Measurements from ENCODE around the gene LEFTY1. TPM values are rescaled to one million over a fixed set of nuclear protein-coding genes. Genes with fewer than 3 reads are reported as not detected.
"Not testable (repeated sequence)": the region's sequence is repeated elsewhere in the genome, so short reads cannot be mapped to it uniquely, and the experiment has no call there.

The LEFTY1 gene
- polyA plus RNA-seq, 4 donors = 2.5 to 9.3 (median 6.0) TPM

DNA sequence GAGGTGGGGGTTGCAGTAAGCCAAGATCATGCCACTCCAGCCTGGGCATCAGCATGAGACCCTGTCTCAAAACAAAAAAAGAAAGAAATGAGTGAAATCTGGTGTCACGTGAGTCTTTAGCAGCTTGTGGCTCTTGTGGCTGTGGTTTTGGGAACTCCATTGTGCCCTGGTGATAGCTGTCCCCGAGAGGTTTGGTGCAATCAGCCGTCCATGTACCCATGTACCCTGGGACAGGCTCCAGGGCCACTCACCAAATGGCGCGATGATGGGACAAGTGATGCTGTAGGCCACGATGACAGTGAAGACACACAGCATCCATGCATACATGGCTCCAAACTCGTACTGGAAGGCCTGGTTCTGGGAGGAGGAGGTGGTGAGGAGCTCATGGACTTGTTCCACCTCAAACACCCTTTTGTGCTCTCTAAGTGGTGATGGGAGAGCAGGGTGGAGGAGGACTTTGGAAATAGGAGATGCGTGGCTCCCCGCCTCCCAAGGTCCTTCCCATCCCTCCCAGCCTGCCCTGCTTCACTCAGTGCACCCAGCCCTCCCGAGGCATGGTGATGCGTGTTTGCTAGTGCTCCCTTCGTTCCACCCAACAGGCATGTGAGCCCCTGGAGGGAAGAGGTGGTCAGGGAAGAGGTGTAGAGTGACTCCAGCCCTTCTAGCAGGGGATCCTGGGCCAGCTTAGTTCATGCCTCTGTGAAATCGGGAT, 36.4 kb downstream of the LEFTY1 start:
- no peak for DNase-seq (ENCODE audit: low read depth in 4 of 4, low spot score in 2 of 4)

- no peak for DNase-seq (ENCODE audit: low read depth in 4 of 4, low spot score in 2 of 4)
Measured at GRCh38 chr1:225851805-225852204, 37.1 kb downstream of the LEFTY1 start.

DNA sequence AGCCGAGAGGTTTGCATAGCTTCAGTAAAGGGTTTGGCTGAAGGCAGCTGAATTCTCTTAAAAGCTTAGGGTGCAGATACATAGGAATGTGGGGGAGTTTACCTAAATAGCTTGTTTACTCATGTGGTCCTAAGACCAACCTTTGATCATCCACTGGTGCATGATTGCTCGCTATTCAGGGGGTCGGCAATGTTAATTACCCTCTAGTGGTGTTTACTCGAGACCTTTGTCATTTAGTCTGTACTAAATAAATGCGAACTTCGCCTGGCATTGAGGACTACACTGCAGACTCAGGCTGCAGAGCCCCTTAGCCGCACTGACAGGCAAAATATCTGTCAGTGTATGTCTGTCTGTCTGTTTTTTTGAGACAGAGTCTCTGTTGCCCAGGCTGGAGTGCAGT, 38.6 kb downstream of the LEFTY1 start:
- no peak for DNase-seq (ENCODE audit: low read depth in 4 of 4, low spot score in 2 of 4)

DNA sequence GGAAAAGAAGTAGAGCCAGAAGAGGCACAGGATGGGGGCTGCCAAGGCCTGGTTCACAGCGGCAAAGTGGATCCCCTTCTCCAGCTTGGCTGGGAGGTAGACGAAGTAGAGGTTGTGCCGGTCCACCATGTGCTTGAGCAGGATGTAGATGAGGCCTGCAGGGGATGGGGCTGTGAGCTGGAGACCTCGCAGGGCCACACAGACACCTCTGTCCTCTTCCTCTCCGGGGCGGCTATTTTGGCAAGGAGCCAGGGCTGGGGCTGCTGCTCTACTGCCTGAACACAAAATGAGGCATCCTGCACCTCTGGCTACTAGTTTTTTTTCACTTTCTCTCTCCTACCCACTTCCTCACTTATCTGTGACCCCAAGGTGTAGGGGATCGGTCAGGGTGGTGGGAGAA, 39.0 kb downstream of the LEFTY1 start:
- DNase-seq (ENCODE audit: low read depth in 4 of 4, low spot score in 2 of 4) = no peak

- no peak for DNase-seq (ENCODE audit: low read depth in 4 of 4, low spot score in 2 of 4)
Measured at GRCh38 chr1:225848030-225848955, 40.7 kb downstream of the LEFTY1 start.

GRCh38 chr1:225847610-225848009, 41.3 kb downstream of the LEFTY1 start:
- DNase-seq (ENCODE audit: low read depth in 4 of 4, low spot score in 2 of 4) = no peak

DNA sequence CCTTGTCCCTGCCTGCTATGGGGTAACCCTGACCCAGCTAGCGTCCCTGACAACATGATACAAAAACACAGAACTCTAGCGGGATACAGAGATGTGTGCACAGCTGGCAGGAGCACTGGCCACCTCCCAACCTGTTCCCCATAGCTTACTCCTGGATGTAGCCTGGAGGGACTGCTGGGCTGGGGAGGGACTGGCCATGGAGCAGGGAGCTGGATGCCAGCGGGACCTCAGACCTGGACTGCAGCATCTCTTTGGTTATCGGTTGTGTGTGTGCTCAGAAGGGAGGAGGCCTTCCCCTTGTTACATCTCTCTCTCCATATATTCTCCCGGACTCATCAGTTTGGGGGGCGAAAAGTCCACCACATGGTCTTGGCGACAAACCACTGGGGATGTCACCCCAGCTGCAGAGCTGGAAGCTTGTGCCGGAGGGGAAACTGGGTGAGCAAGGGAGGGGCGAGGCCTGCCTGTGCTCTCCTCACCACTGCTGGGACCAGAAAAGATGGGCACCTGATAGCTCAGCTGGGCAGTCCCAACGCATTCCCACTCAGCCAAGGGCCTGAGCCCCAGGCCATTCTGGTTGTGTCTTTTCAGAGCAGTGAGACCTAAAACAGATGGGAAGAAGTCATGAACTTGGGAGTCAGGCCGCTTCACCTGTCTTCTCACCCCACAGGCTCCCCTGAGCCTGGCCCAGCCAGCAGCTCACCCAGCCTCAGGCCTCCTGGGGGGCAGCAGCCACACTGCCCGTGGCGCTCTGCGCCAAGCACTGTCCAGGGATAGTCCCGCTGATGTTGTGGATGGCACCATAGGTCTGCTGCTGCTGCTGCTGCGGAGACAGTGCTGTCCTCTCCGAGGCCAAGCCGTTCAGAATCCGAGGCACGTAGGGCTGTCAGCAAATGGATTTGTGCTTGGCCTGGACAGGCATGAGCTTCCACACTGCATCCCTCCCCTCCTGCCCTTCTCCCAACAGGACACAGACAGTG, 42.3 kb downstream of the LEFTY1 start:
- DNase-seq (ENCODE audit: low read depth in 4 of 4, low spot score in 2 of 4) = no peak

DNA sequence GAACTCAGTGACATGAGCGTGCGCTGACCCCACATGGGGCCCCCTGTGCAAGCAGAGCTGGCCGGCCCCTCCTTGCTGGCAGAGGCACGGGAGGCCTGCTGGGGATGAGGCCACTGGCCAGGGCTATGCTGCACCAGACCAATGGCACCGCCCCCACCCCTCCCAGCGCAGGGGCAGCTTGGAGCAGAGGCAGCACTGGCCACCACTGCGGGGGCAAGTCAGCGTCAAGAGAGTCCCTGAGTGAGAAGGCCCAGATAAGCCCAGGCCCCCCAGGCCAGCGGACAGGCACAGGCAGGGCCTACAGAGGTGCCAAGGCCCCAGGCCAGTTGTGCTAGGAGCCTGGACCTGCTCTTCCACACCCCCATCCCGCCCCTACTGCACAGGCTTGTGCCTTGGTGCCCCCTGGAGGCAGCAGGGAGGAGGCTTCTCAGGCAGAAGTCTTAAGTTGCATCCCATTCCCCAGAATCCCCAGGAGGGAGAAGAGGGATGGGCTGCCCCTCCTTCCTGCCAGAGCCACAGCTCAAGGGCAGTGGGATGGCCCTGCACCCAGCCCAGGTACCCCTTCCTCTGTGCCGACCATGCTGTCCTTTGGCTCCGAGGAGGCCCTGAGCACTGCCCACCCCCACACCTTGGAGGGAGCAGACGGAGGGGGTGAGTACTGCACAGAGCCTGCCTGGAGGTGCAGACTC, 43.2 kb downstream of the LEFTY1 start:
- peak in 1 of 4 donors; percentile 72 for DNase-seq (ENCODE audit: low read depth in 4 of 4, low spot score in 2 of 4)

- DNase-seq (ENCODE audit: low read depth in 4 of 4, low spot score in 2 of 4) = no peak
Measured at GRCh38 chr1:225845097-225845496, 43.8 kb downstream of the LEFTY1 start.

DNA sequence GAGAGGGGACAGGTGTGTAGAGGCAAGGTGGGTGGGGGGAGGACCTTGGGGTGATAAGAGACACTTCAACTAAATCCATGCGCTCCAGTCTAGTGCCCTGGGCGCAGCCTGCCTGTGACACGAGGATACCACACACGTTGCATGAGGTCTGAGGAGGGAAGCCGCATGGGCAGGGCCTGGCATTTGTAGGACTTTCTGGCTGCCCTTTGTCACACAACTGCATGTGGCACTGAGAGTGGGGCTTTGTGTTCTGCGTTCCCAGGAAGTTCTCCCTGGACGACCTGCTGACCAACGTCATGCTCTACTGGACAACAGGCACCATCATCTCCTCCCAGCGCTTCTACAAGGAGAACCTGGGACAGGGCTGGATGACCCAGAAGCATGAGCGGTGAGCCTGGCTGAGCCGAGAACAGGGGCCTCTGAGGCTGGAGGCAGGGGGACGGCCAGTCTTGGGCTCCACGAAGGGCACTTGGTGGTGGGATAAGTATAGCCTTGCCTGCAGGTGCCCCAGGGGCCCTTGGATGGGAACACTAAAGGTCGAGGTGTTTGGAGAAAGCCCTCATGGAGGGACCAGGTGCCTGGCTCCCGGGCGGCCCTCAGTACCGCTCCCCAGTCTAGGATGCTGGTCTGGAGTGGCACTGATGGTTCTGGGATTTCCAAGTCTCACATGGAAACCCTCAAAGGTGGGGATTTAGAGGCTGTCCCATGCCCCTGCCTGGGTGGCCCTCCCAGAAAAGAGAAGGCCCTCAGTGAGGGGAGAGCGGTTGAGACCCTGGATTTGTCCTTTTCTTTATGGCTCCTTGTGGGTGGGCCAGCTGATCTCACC, 44.5 kb downstream of the LEFTY1 start:
- DNase-seq (ENCODE audit: low read depth in 4 of 4, low spot score in 2 of 4) = no peak

GRCh38 chr1:225843426-225843795, 45.5 kb downstream of the LEFTY1 start:
- DNase-seq (ENCODE audit: low read depth in 4 of 4, low spot score in 2 of 4) = no peak

DNA sequence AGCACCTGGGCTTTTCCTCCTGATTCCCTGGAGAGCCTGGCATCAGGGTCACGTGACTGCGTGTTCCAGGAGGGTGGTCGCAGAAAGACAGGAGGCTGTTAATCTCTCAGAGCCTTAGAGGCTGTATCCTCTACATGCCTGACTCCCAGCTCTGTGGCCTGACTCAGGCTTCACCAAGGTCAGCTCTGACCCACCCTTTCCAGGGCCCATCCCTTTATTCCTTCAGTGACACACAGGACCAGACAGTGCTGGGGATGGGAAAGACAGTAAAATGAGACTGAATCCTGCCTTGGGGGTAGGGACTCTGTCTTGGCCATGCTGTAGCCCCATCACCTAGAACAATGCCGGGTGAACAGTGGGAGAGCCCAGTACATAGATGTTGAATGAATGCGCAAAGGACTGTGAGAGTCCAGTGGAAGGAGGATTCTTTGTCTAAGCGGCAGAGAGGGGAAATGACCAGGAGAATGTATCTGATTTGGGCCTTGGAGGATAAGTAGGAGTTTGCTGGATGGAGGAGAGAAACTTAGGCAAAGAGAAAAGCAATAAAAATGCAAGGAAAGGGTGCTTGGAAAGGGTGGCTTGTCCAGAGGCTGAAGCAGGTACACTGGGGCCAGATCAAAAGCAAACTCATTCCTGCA, 46.0 kb downstream of the LEFTY1 start:
- DNase-seq (ENCODE audit: low read depth in 4 of 4, low spot score in 2 of 4) = no peak

- DNase-seq (ENCODE audit: low read depth in 4 of 4, low spot score in 2 of 4) = no peak
Measured at GRCh38 chr1:225842074-225842473, 46.9 kb downstream of the LEFTY1 start.

- DNase-seq (ENCODE audit: low read depth in 4 of 4, low spot score in 2 of 4) = no peak
Measured at GRCh38 chr1:225840713-225841112, 48.2 kb downstream of the LEFTY1 start.

DNA sequence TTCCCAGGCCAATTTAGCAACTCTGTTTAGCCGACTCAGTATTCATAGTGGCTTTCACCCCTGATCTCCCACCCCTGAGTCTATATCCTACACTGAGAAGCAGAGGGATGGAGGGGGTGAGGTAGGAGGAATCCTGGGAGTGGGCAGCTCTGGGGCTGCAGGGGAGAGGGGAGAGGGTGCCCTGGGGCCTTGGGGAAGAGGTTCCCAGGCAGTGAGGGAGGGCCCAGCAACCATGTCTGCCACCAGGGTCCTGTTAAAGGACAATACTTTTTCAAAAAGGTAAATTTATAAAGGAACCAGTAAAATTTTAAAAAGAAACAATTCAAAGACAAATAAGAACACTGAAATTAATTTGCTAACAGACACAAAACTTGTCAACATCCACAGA, 48.7 kb downstream of the LEFTY1 start:
- no peak for DNase-seq (ENCODE audit: low read depth in 4 of 4, low spot score in 2 of 4)

DNA sequence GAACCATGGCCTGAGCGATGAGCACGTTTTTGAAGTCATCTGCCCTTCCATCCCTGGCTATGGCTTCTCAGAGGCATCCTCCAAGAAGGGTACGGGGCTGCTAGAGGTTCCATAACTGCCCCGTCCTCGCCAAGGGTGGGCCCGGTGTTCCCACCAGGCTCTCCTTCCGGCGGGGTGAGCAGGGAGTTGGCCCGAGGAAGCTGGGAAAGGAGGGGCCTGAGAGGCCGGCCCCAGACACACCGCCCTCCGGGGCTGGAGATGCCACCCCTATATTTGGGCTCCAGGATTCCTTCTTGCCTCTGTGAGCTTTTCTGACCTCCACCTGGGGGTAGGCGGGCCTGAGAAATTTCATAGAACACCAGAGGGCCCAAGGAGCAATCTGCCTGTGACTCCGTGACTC, 50.2 kb downstream of the LEFTY1 start:
- no peak for DNase-seq (ENCODE audit: low read depth in 4 of 4, low spot score in 2 of 4)

DNA sequence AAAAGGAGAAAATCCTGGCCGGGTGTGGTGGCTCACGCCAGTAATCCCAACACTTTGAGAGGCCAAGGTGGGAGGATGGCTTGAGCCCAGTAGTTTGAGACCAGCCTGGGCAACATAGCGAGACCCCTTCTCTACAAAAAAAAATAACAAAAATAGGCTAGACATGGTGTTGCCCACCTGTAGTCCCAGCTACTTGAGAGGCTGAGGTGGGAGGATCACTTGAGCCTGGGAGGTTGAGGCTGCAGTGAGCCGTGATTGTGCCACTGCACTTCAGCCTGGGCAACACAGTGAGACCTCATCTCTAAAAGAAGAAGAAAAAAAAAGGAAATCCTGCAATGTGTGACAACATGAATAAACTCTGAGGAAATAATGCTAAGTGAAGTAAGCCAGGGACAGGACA, 52.6 kb downstream of the LEFTY1 start:
- not testable (repeated sequence) for DNase-seq (ENCODE audit: low read depth in 4 of 4, low spot score in 2 of 4)
